OCI-LY1 (cell line): ENCODE measurements around the gene JMJD8.

Experiments
- H2AFZ ChIP-seq: fragments of 200-600 bp; sonication (generic), shearing (Covaris generic); 2 replicates; pipeline ENCODE4 v1.6.0; 2014; ENCODE audit warnings: antibody characterized with exemption, mild to moderate bottlenecking, low read length
- H3F3A ChIP-seq: fragments of 200-600 bp; sonication (generic), shearing (Covaris generic); 2 replicates; pipeline ENCODE4 v1.6.0; 2014; ENCODE audit warnings: mild to moderate bottlenecking, antibody characterized with exemption, low read length, moderate library complexity; ENCODE audit not compliant: insufficient read depth
- H3K27ac ChIP-seq: fragments of 200-600 bp; sonication (generic); 2 replicates; pipeline ENCODE4 v1.5.1; 2014; ENCODE audit warnings: low read length, mixed run types, mild to moderate bottlenecking, low read depth; ENCODE audit not compliant: poor library complexity, severe bottlenecking
- H3K27me3 ChIP-seq: fragments of 200-600 bp; sonication (generic); 2 replicates; pipeline ENCODE4 v1.6.0; 2014; ENCODE audit warnings: antibody characterized with exemption, mild to moderate bottlenecking, low read length, moderate library complexity; ENCODE audit not compliant: insufficient read depth
- H3K36me3 ChIP-seq: fragments of 200-600 bp; sonication (generic); 2 replicates; pipeline ENCODE4 v1.6.1; 2014; ENCODE audit warnings: mild to moderate bottlenecking, antibody characterized with exemption, low read length, moderate library complexity, mixed read lengths; ENCODE audit not compliant: insufficient read depth
- H3K4me1 ChIP-seq: fragments of 200-600 bp; sonication (generic); 2 replicates; pipeline ENCODE4 v1.5.1; 2014; ENCODE audit warnings: mild to moderate bottlenecking, low read length, moderate library complexity; ENCODE audit not compliant: insufficient read depth, severe bottlenecking
- H3K4me2 ChIP-seq: fragments of 200-600 bp; sonication (generic), shearing (Covaris generic); 2 replicates; pipeline ENCODE4 v1.6.1; 2014; ENCODE audit warnings: low read length
- H3K4me3 ChIP-seq: fragments of 200-600 bp; sonication (generic); 2 replicates; pipeline ENCODE4 v1.5.1; 2014; ENCODE audit warnings: low read length, low read depth, mild to moderate bottlenecking, mixed read lengths; ENCODE audit not compliant: poor library complexity, severe bottlenecking
- H3K79me2 ChIP-seq: fragments of 200-600 bp; shearing (Covaris generic); 2 replicates; pipeline ENCODE4 v1.6.1; 2016; ENCODE audit warnings: mixed run types, low read length, mixed read lengths; ENCODE audit not compliant: insufficient read depth
- H3K9ac ChIP-seq: fragments of 200-600 bp; sonication (generic), shearing (Covaris generic); 2 replicates; pipeline ENCODE4 v1.6.1; 2014; ENCODE audit warnings: mild to moderate bottlenecking, low read length, mixed read lengths
- H3K9me2 ChIP-seq: fragments of 200-600 bp; sonication (generic), shearing (Covaris generic); 2 replicates; pipeline ENCODE4 v1.6.1; 2014; ENCODE audit warnings: low read depth, mild to moderate bottlenecking, low read length, mixed read lengths
- H3K9me3 ChIP-seq: fragments of 200-600 bp; shearing (Covaris generic); 2 replicates; pipeline ENCODE4 v1.6.1; 2014; ENCODE audit warnings: low read length, mixed read lengths
- H4K20me1 ChIP-seq: fragments of 200-600 bp; sonication (generic), shearing (Covaris generic); 2 replicates; pipeline ENCODE4 v1.6.0; 2016; ENCODE audit warnings: mild to moderate bottlenecking, low read length; ENCODE audit not compliant: insufficient read depth
- CTCF ChIP-seq: fragments of 200-600 bp; sonication (generic), shearing (Covaris generic); IDR thresholded peaks from 2 replicates; pipeline ENCODE4 v1.5.1; 2017; ENCODE audit warnings: mild to moderate bottlenecking, antibody characterized with exemption, low read length, moderate library complexity, mixed read lengths
- EZH2 ChIP-seq: fragments of 200-600 bp; sonication (generic), shearing (Covaris generic); IDR thresholded peaks from 2 replicates; pipeline ENCODE4 v1.8.0; 2017; ENCODE audit warnings: borderline replicate concordance, mixed run types, mild to moderate bottlenecking, antibody characterized with exemption, low read length, moderate library complexity, mixed read lengths

Gene JMJD8

GRCh38 chr16:662095-662494, 22.0 kb downstream of the JMJD8 start:
- H3K9me3 ChIP-seq, result no peaks in the 10 kb centered on the region
- no peaks in the 10 kb centered on the region for H3K79me2 ChIP-seq
- no peaks in the 10 kb centered on the region for H3K27me3 ChIP-seq
- peaks cover 38% of the 10 kb centered on the region for H3K36me3 ChIP-seq
- no peaks in the 10 kb centered on the region for H3F3A ChIP-seq
- no peak overlapping the region for H2AFZ ChIP-seq
- no peak overlapping the region for H3K4me2 ChIP-seq
- H3K4me1 ChIP-seq, result peaks cover 7% of the 10 kb centered on the region
- no peaks in the 10 kb centered on the region for H4K20me1 ChIP-seq
- H3K9me2 ChIP-seq, result no peaks in the 10 kb centered on the region
- no peak overlapping the region for H3K4me3 ChIP-seq
- no peak for TF ChIP-seq EZH2
- no peak for TF ChIP-seq CTCF
- H3K27ac ChIP-seq, result no peak overlapping the region
- no peak overlapping the region for H3K9ac ChIP-seq

GRCh38 chr16:661184-661821, 22.8 kb downstream of the JMJD8 start:
- peaks cover 6% of the 10 kb centered on the region for H3K4me1 ChIP-seq
- H3K27me3 ChIP-seq, result no peaks in the 10 kb centered on the region
- no peaks in the 10 kb centered on the region for H3K9me3 ChIP-seq
- no peak overlapping the region for H3K27ac ChIP-seq
- peaks cover 45% of the 10 kb centered on the region for H3K36me3 ChIP-seq
- no peaks in the 10 kb centered on the region for H3K9me2 ChIP-seq
- H3K79me2 ChIP-seq, result no peaks in the 10 kb centered on the region
- H3K4me2 ChIP-seq, result peak overlapping the region; percentile 25; the same call in 1 of the 2 replicates
- H3K4me3 ChIP-seq, result no peak overlapping the region
- H3F3A ChIP-seq, result no peaks in the 10 kb centered on the region
- 0 out of 2 replicates have a peak overlapping the region, but pooled peaks have one; percentile 0 for H3K9ac ChIP-seq
- TF ChIP-seq CTCF, result no peak; the same call in 1 of the 2 replicates
- no peak for TF ChIP-seq EZH2
- no peaks in the 10 kb centered on the region for H4K20me1 ChIP-seq
- no peak overlapping the region for H2AFZ ChIP-seq

GRCh38 chr16:660459-661183, 23.5 kb downstream of the JMJD8 start:
- Histone ChIP-seq H3K9ac (0 out of 2 replicates have a peak overlapping the region, but pooled peaks have one; percentile 0), H3K27me3 (no peaks in the 10 kb centered on the region), H3F3A (no peaks in the 10 kb centered on the region), H3K36me3 (peaks cover 47% of the 10 kb centered on the region), H3K4me2 (peak overlapping the region; percentile 25; the same call in 1 of the 2 replicates), H2AFZ (no peak overlapping the region), H3K4me1 (peaks cover 6% of the 10 kb centered on the region), H3K9me3 (no peaks in the 10 kb centered on the region), H3K9me2 (no peaks in the 10 kb centered on the region), H3K4me3 (no peak overlapping the region), H3K27ac (no peak overlapping the region), H3K79me2 (no peaks in the 10 kb centered on the region), H4K20me1 (no peaks in the 10 kb centered on the region)
- TF ChIP-seq EZH2 (no peak), CTCF (peak; percentile 29)
